ENCODE measurements around the gene KRTAP20-3. TPM values are rescaled to one million over a fixed set of nuclear protein-coding genes. Genes with fewer than 3 reads are reported as not detected.

Gene KRTAP20-3
- total RNA-seq: not detected

- no peak for DNase-seq (ENCODE audit: low spot score in 2 of 2)
- no peak for FAIRE-seq
Observed at GRCh38 chr21:30642564-30642963, at the start of gene KRTAP20-3. KRTAP20-3 (plus strand) TSS chr21:30642864.

- no peak for DNase-seq (ENCODE audit: low spot score in 2 of 2)
- FAIRE-seq: no peak
Observed at GRCh38 chr21:30598802-30599201, 43.9 kb upstream of the KRTAP20-3 start, which contains the start of gene KRTAP6-2. KRTAP6-2 (minus strand) TSS chr21:30598902; CDS start chr21:30598874, 28 bp downstream.

- FAIRE-seq (no peak), DNase-seq (ENCODE audit: low spot score in 2 of 2) (no peak)
Observed at GRCh38 chr21:30600787-30601186, 41.9 kb upstream of the KRTAP20-3 start, which contains the start of gene KRTAP22-1. KRTAP22-1 (plus strand) TSS chr21:30601087.

GRCh38 chr21:30605968-30606367, 36.7 kb upstream of the KRTAP20-3 start:
- DNase-seq (ENCODE audit: low spot score in 2 of 2) (no peak), FAIRE-seq (no peak)

- FAIRE-seq: no peak
- no peak for DNase-seq (ENCODE audit: low spot score in 2 of 2)
Observed at GRCh38 chr21:30612132-30612531, 30.5 kb upstream of the KRTAP20-3 start.

GRCh38 chr21:30613836-30614235, 28.8 kb upstream of the KRTAP20-3 start, which contains the start of gene KRTAP6-1:
KRTAP6-1 (minus strand) TSS chr21:30613930; CDS start chr21:30613904, 26 bp downstream.
- no peak for DNase-seq (ENCODE audit: low spot score in 2 of 2)
- FAIRE-seq: no peak

- DNase-seq (ENCODE audit: low spot score in 2 of 2) (no peak), FAIRE-seq (no peak)
Observed at GRCh38 chr21:30615199-30615598, 27.5 kb upstream of the KRTAP20-3 start.

GRCh38 chr21:30616125-30616524, 26.5 kb upstream of the KRTAP20-3 start, which contains the start of gene KRTAP20-1:
KRTAP20-1 (plus strand) TSS chr21:30616425; CDS start chr21:30616455, 30 bp downstream.
- no peak for FAIRE-seq

GRCh38 chr21:30620080-30620479, 22.6 kb upstream of the KRTAP20-3 start:
- no peak for DNase-seq (ENCODE audit: low spot score in 2 of 2)
- FAIRE-seq: no peak

More at GRCh38 chr21:30616125-30616524, 26.5 kb upstream of the KRTAP20-3 start, which contains the start of gene KRTAP20-1:
- DNase-seq (ENCODE audit: low spot score in 2 of 2): no peak

GRCh38 chr21:30620522-30620921, 22.1 kb upstream of the KRTAP20-3 start, which contains the start of gene KRTAP20-4:
KRTAP20-4 (plus strand) TSS chr21:30620627.
- FAIRE-seq (no peak), DNase-seq (ENCODE audit: low spot score in 2 of 2) (no peak)

- no peak for DNase-seq (ENCODE audit: low spot score in 2 of 2)
- no peak for FAIRE-seq
Observed at GRCh38 chr21:30623362-30623761, 19.3 kb upstream of the KRTAP20-3 start.

GRCh38 chr21:30625449-30626165, 17.1 kb upstream of the KRTAP20-3 start:
- DNase-seq (ENCODE audit: low spot score in 2 of 2) (no peak), FAIRE-seq (no peak)

- FAIRE-seq: no peak
- no peak for DNase-seq (ENCODE audit: low spot score in 2 of 2)
Observed at GRCh38 chr21:30628109-30628508, 14.6 kb upstream of the KRTAP20-3 start.

- DNase-seq (ENCODE audit: low spot score in 2 of 2) (no peak), FAIRE-seq (no peak)
Observed at GRCh38 chr21:30629200-30629599, 13.5 kb upstream of the KRTAP20-3 start.

- FAIRE-seq: no peak
- no peak for DNase-seq (ENCODE audit: low spot score in 2 of 2)
Observed at GRCh38 chr21:30634906-30635305, 7.8 kb upstream of the KRTAP20-3 start, which contains the start of gene KRTAP20-2. KRTAP20-2 (plus strand) TSS chr21:30635206; CDS start chr21:30635264, 58 bp downstream.

- no peak for DNase-seq (ENCODE audit: low spot score in 2 of 2)
- no peak for FAIRE-seq
Observed at GRCh38 chr21:30638686-30639085, 4.0 kb upstream of the KRTAP20-3 start.

GRCh38 chr21:30646904-30647414, 4.3 kb downstream of the KRTAP20-3 start:
- no peak for FAIRE-seq
- no peak for DNase-seq (ENCODE audit: low spot score in 2 of 2)

- DNase-seq (ENCODE audit: low spot score in 2 of 2) (no peak), FAIRE-seq (no peak)
Observed at GRCh38 chr21:30652891-30653290, 10.2 kb downstream of the KRTAP20-3 start.

GRCh38 chr21:30668776-30669175, 26.1 kb downstream of the KRTAP20-3 start:
- DNase-seq (ENCODE audit: low spot score in 2 of 2) (no peak), FAIRE-seq (no peak)

- no peak for DNase-seq (ENCODE audit: low spot score in 2 of 2)
- no peak for FAIRE-seq
Observed at GRCh38 chr21:30672985-30673650, 30.5 kb downstream of the KRTAP20-3 start.

GRCh38 chr21:30674312-30674711, 31.6 kb downstream of the KRTAP20-3 start:
- DNase-seq (ENCODE audit: low spot score in 2 of 2) (no peak), FAIRE-seq (no peak)
